Calu3 (cell line): ENCODE measurements around the gene FBXO38. TPM values are rescaled to one million over a fixed set of nuclear protein-coding genes. Genes with fewer than 3 reads are reported as not detected.

Experiments used
- BruUV-seq: library from RNA; stranded (reverse); fragments of 400-500 nt; replicated peaks from 2 replicates; lab custom pipeline; 2021; lab: Mats Ljungman, UMichigan
- CTCF ChIA-PET: fragments of 300-600 bp; sonication (Branson Sonifier 250); formaldehyde crosslinking; loops from one replicate; lab custom pipeline; 2022; ENCODE audit warnings: antibody characterized with exemption; lab: Charles Lee
- DNase-seq: peaks from one replicate; pipeline ENCODE4 v3.0.0; 2022
- H3K27ac Mint-ChIP-seq: one replicate; pipeline ENCODE4 v1.8.0; 2022; ENCODE audit warnings: mixed read lengths; ENCODE audit not compliant: unreplicated experiment
- H3K27me3 Mint-ChIP-seq: one replicate; pipeline ENCODE4 v1.8.0; 2022; ENCODE audit warnings: mixed read lengths; ENCODE audit not compliant: unreplicated experiment
- H3K36me3 Mint-ChIP-seq: one replicate; pipeline ENCODE4 v1.8.0; 2022; ENCODE audit warnings: mild to moderate bottlenecking, moderate library complexity, mixed read lengths; ENCODE audit not compliant: insufficient read depth, unreplicated experiment
- H3K4me1 Mint-ChIP-seq: one replicate; pipeline ENCODE4 v1.8.0; 2022; ENCODE audit warnings: mild to moderate bottlenecking, low read depth, mixed read lengths; ENCODE audit not compliant: unreplicated experiment
- H3K4me3 Mint-ChIP-seq: one replicate; pipeline ENCODE4 v1.8.0; 2022; ENCODE audit warnings: mild to moderate bottlenecking, low read depth, moderate library complexity, mixed read lengths; ENCODE audit not compliant: unreplicated experiment
- H3K9me3 Mint-ChIP-seq: one replicate; pipeline ENCODE4 v1.8.0; 2022; ENCODE audit warnings: low read depth, mixed read lengths; ENCODE audit not compliant: unreplicated experiment
- CTCF ChIP-seq: fragments of 200-600 bp; IDR thresholded peaks from one replicate; pipeline ENCODE4 v1.8.0; 2022; ENCODE audit warnings: antibody characterized with exemption; ENCODE audit not compliant: unreplicated experiment
- intact Hi-C: fragments of 100-400 bp; cut with micrococcal nuclease; formaldehyde crosslinking; loops from one replicate; pipeline ENCODE4 v1.10.0; 2022; ENCODE audit not compliant: unreplicated experiment
- total RNA-seq: library from RNA; stranded (reverse); gene quantifications from 2 replicates; pipeline ENCODE4 v1.2.3, GENCODE V29; 2022

FBXO38 gene
- total RNA-seq, 1 experiment from 2014 or later = 59.2 TPM

DNA sequence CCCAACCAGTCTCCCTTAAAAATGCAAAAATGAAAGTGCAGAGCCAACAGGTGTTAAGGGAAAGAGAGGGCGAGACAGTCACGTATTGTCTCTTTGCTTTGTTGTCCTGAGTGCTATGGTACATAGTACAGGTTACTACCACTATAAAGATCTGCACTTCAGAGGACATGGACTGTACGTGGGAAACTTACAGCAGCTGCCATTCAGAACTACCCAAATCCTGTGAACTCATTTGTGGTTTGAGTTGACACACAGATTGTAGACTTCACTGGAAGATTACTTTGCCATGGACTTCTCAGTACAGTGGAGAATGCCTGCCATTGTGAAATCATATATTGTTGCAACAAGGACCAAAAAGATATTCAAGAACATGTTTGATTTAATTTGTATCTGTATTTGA, 34.8 kb downstream of the FBXO38 start:
- H3K36me3 Mint-ChIP-seq = peaks cover 30% of the 10 kb centered on the region
- CTCF ChIA-PET = no interaction called here
- no peak for TF ChIP-seq CTCF

GRCh38 chr5:148421661-148422060, 37.9 kb downstream of the FBXO38 start:
- no peak overlapping the region for H3K4me3 Mint-ChIP-seq
- CTCF ChIA-PET = interaction anchor here (0.7 to 1.3 kb wide), 3 partner anchors 24 to 320 kb away, joined by 3 to 4 read pairs (median 3); no protein-coding TSS in a partner anchor
- intact Hi-C loops = no loop called here
- no peaks in the 10 kb centered on the region for H3K9me3 Mint-ChIP-seq
- no peaks in the 10 kb centered on the region for H3K4me1 Mint-ChIP-seq
- BruUV-seq = no TSS peak
- no peak overlapping the region for H3K27ac Mint-ChIP-seq
- no peak for TF ChIP-seq CTCF
- DNase-seq = no peak
- peaks cover 24% of the 10 kb centered on the region for H3K36me3 Mint-ChIP-seq
- no peaks in the 10 kb centered on the region for H3K27me3 Mint-ChIP-seq

More for the DNA sequence above, 34.8 kb downstream of the FBXO38 start:
- intact Hi-C loops = no loop called here
- H3K27me3 Mint-ChIP-seq = no peaks in the 10 kb centered on the region
- DNase-seq = no peak
- BruUV-seq = no TSS peak
- no peaks in the 10 kb centered on the region for H3K9me3 Mint-ChIP-seq
- no peaks in the 10 kb centered on the region for H3K4me1 Mint-ChIP-seq
- no peak overlapping the region for H3K27ac Mint-ChIP-seq
- H3K4me3 Mint-ChIP-seq = no peak overlapping the region

DNA sequence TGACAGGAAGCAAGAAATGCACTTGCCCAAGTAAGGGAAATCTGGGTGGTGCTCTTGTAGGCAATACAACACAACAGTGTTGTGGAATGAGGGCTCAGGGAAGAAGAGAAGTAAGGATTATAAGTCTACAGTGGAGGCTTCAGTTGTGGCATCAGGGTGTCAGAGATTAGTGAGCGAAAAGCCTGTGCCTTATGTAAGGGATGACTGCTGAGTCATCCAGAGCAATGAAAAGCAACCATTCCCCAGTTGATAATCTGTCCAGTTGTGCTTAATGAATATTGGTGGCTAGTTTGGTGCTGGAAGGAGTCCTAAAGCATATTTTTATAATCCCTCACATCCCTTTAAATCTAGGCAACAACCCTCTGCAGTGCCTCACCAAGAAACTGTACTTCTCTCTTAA, 42.0 kb downstream of the FBXO38 start:
- no peaks in the 10 kb centered on the region for H3K9me3 Mint-ChIP-seq
- no peak overlapping the region for H3K4me3 Mint-ChIP-seq
- intact Hi-C loops = no loop called here
- no peak for TF ChIP-seq CTCF
- CTCF ChIA-PET = no interaction called here
- H3K4me1 Mint-ChIP-seq = no peaks in the 10 kb centered on the region
- no TSS peak for BruUV-seq
- H3K36me3 Mint-ChIP-seq = peaks cover 29% of the 10 kb centered on the region
- H3K27ac Mint-ChIP-seq = no peak overlapping the region
- no peaks in the 10 kb centered on the region for H3K27me3 Mint-ChIP-seq
- no peak for DNase-seq

DNA sequence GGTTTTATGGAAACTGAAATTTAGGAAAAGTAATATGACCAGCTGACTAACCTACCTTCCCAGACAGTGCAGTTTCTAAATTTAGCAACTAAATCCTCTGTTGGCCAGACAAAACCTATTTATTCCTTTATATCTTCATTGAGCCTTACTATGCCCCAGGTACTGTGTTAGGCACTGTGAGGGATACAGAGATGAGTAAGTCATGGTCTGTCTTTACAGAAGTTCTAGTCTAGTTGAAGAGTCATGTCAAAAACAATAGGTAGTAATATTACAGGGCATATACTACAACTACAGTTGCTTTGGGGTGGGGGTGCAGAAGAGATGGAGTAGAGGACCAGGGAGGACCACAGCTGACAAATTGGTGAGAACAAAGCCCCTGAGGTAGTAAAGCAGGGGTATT, 42.8 kb downstream of the FBXO38 start:
- Mint-ChIP-seq H3K4me1 (no peaks in the 10 kb centered on the region), H3K36me3 (peaks cover 29% of the 10 kb centered on the region)
- CTCF ChIA-PET = interaction anchor here (0.5 kb wide), 1 partner anchor 10 kb away, joined by 3 read pairs; no protein-coding TSS in a partner anchor

More for the DNA sequence above, 42.8 kb downstream of the FBXO38 start:
- no peak for TF ChIP-seq CTCF
- no peaks in the 10 kb centered on the region for H3K9me3 Mint-ChIP-seq
- H3K27me3 Mint-ChIP-seq = no peaks in the 10 kb centered on the region
- no peak for DNase-seq
- BruUV-seq = no TSS peak
- no peak overlapping the region for H3K27ac Mint-ChIP-seq
- intact Hi-C loops = no loop called here
- no peak overlapping the region for H3K4me3 Mint-ChIP-seq
